HEK293 (cell line): ENCODE measurements around the gene PPP6R1.

Source experiments
- CTCF ChIA-PET: fragments of 350-600 bp; formaldehyde crosslinking; extraction: SDS; loops from one replicate; lab custom pipeline; 2021; ENCODE audit warnings: antibody characterized with exemption; lab: Yijun Ruan, JAX
- POLR2A ChIA-PET: fragments of 300-600 bp; formaldehyde crosslinking; extraction: SDS; loops from one replicate; lab custom pipeline; 2020; ENCODE audit warnings: antibody characterized with exemption, inconsistent platforms; lab: Yijun Ruan, JAX
- H3K27ac ChIP-seq: fragments of 200-500 bp; sonication (Bioruptor generic); 2 replicates; pipeline ENCODE4 v1.5.1; 2014; ENCODE audit warnings: low read depth, low read length, control low read depth, inconsistent platforms; ENCODE audit errors: extremely low read depth
- H3K36me3 ChIP-seq, 2 experiments: fragments of 200-500 bp in 1 of 2; sonication (Bioruptor generic) in 1 of 2; 1 replicate in 1 of 2; 2 replicates in 1 of 2; pipeline ENCODE4 v1.5.1; 2014 to 2017; ENCODE audit warnings: inconsistent platforms in 2 of 2, low read length in 2 of 2; ENCODE audit not compliant: control insufficient read depth in 2 of 2, insufficient read depth in 1 of 2
- H3K4me1 ChIP-seq: fragments of 200-500 bp; sonication (Bioruptor generic); 2 replicates; pipeline ENCODE4 v1.5.1; 2014; ENCODE audit warnings: mild to moderate bottlenecking, low read length, inconsistent platforms; ENCODE audit not compliant: control insufficient read depth, insufficient read depth
- H3K4me3 ChIP-seq: 2 replicates; pipeline ENCODE4 v1.5.1; 2011; ENCODE audit warnings: low read depth, mild to moderate bottlenecking, control low read depth, low read length, moderate library complexity
- H3K9me3 ChIP-seq: fragments of 200-500 bp; sonication (Bioruptor generic); 2 replicates; pipeline ENCODE4 v1.5.1; 2014; ENCODE audit warnings: low read depth, low read length, inconsistent platforms; ENCODE audit not compliant: control insufficient read depth, insufficient read depth
- EGR2 ChIP-seq: fragments of 450-650 bp; formaldehyde crosslinking; IDR thresholded peaks from 2 replicates; pipeline ENCODE4 v1.5.1; 2016; ENCODE audit warnings: low read depth, missing biosample characterization, missing genetic modification characterization
- IKZF3 ChIP-seq: fragments of 450-650 bp; IDR thresholded peaks from 2 replicates; pipeline ENCODE4 v1.5.0; 2018; ENCODE audit warnings: missing biosample characterization, mild to moderate bottlenecking, missing genetic modification characterization, moderate library complexity
- KLF7 ChIP-seq: fragments of 450-650 bp; formaldehyde crosslinking; IDR thresholded peaks from 2 replicates; pipeline ENCODE4 v1.5.1; 2016; ENCODE audit warnings: missing biosample characterization, missing genetic modification characterization, borderline replicate concordance
- ZFHX2 ChIP-seq: fragments of 450-650 bp; formaldehyde crosslinking; conservative IDR thresholded peaks from 2 replicates; pipeline ENCODE4 v1.5.1; 2016; ENCODE audit warnings: missing biosample characterization, missing genetic modification characterization
- ZNF221 ChIP-seq: fragments of 450-650 bp; formaldehyde crosslinking; IDR thresholded peaks from 2 replicates; pipeline ENCODE4 v1.5.1; 2017; ENCODE audit warnings: missing biosample characterization, missing genetic modification characterization, borderline replicate concordance
- ZNF777 ChIP-seq: fragments of 450-650 bp; formaldehyde crosslinking; IDR thresholded peaks from 2 replicates; pipeline ENCODE4 v1.5.1; 2017; ENCODE audit warnings: missing biosample characterization, missing genetic modification characterization, borderline replicate concordance
- ZNF830 ChIP-seq: fragments of 450-650 bp; IDR thresholded peaks from 2 replicates; pipeline ENCODE4 v1.5.0; 2018; ENCODE audit warnings: missing biosample characterization, missing genetic modification characterization, low read depth, mild to moderate bottlenecking, moderate library complexity
- TF ChIP-seq, protein P1 (sequence below): fragments of 450-650 bp; formaldehyde crosslinking; IDR thresholded peaks from 2 replicates; pipeline ENCODE4 v1.5.1; 2016; ENCODE audit warnings: missing biosample characterization, missing genetic modification characterization
- TF ChIP-seq, protein P2 (sequence below): fragments of 450-650 bp; formaldehyde crosslinking; IDR thresholded peaks from 2 replicates; pipeline ENCODE4 v1.5.1; 2017; ENCODE audit warnings: missing biosample characterization, missing genetic modification characterization
- TF ChIP-seq, protein P3 (sequence below): fragments of 450-650 bp; formaldehyde crosslinking; IDR thresholded peaks from 2 replicates; pipeline ENCODE4 v1.5.1; 2016; ENCODE audit warnings: missing biosample characterization, missing genetic modification characterization
- TF ChIP-seq, protein P4 (sequence below): fragments of 450-650 bp; formaldehyde crosslinking; IDR thresholded peaks from 2 replicates; pipeline ENCODE4 v1.5.1; 2016; ENCODE audit warnings: missing biosample characterization, missing genetic modification characterization

PPP6R1 gene

DNA sequence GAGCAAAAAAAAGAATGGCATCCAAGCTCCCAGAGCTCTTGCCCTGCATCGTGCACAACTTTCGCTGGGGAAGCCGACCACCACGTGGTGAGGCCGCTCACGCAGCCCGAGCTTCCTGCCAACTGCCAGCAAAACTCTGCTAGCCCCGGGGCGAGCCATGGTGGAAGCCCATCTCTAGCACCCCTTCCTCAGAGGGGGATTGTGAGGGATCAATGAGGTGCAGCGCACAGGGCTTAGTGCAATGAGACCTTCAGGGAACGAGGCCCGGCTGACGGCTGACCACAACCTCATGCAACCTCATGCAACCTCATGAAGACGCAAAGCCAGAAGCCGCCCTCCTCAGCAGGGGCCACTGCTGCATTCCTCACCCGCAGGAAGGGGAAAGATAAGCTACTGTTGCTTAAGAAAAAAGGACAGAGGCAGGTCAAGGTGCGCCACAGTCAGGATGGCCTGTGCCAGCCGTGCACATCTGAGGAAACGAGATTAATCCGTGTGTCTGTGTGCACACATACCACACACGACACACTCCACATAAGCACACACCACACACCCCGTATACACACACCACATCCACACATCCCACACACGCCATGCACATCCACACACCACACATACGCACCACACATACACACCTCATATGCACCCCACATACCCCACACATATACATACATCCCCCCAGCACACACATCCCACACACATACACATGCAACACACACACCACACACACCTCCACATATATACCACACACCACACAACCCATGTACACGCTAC, 11.5 kb upstream of the PPP6R1 start:
- Histone ChIP-seq H3K4me3 (no peak overlapping the region), H3K36me3 (peaks cover 5 to 51% of the 10 kb centered on the region in 2 experiments; a peak in 2 of 3 replicates), H3K4me1 (no peaks in the 10 kb centered on the region), H3K9me3 (no peaks in the 10 kb centered on the region), H3K27ac (no peak overlapping the region)
- TF ChIP-seq, protein P1, sequence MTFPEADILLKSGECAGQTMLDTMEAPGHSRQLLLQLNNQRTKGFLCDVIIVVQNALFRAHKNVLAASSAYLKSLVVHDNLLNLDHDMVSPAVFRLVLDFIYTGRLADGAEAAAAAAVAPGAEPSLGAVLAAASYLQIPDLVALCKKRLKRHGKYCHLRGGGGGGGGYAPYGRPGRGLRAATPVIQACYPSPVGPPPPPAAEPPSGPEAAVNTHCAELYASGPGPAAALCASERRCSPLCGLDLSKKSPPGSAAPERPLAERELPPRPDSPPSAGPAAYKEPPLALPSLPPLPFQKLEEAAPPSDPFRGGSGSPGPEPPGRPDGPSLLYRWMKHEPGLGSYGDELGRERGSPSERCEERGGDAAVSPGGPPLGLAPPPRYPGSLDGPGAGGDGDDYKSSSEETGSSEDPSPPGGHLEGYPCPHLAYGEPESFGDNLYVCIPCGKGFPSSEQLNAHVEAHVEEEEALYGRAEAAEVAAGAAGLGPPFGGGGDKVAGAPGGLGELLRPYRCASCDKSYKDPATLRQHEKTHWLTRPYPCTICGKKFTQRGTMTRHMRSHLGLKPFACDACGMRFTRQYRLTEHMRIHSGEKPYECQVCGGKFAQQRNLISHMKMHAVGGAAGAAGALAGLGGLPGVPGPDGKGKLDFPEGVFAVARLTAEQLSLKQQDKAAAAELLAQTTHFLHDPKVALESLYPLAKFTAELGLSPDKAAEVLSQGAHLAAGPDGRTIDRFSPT, result no peak
- TF ChIP-seq ZNF830 (tag by site-specific recombination) (no peak), IKZF3 (tag by site-specific recombination) (no peak), ZNF777 (tag by site-specific recombination) (0 out of 2 replicates have a peak, but pooled peaks have one; percentile 12), EGR2 (tag by site-specific recombination) (peak; percentile 50), ZFHX2 (tag by site-specific recombination) (peak; percentile 56)
- TF ChIP-seq, protein P2, sequence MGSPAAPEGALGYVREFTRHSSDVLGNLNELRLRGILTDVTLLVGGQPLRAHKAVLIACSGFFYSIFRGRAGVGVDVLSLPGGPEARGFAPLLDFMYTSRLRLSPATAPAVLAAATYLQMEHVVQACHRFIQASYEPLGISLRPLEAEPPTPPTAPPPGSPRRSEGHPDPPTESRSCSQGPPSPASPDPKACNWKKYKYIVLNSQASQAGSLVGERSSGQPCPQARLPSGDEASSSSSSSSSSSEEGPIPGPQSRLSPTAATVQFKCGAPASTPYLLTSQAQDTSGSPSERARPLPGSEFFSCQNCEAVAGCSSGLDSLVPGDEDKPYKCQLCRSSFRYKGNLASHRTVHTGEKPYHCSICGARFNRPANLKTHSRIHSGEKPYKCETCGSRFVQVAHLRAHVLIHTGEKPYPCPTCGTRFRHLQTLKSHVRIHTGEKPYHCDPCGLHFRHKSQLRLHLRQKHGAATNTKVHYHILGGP, result no peak
- TF ChIP-seq, protein P3, sequence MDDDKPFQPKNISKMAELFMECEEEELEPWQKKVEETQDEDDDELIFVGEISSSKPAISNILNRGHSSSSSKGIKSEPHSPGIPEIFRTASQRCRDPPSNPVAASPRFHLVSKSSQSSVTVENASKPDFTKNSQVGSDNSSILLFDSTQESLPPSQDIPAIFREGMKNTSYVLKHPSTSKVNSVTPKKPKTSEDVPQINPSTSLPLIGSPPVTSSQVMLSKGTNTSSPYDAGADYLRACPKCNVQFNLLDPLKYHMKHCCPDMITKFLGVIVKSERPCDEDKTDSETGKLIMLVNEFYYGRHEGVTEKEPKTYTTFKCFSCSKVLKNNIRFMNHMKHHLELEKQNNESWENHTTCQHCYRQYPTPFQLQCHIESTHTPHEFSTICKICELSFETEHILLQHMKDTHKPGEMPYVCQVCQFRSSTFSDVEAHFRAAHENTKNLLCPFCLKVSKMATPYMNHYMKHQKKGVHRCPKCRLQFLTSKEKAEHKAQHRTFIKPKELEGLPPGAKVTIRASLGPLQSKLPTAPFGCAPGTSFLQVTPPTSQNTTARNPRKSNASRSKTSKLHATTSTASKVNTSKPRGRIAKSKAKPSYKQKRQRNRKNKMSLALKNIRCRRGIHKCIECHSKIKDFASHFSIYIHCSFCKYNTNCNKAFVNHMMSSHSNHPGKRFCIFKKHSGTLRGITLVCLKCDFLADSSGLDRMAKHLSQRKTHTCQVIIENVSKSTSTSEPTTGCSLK (tag by site-specific recombination), result no peak
- TF ChIP-seq, protein P4, sequence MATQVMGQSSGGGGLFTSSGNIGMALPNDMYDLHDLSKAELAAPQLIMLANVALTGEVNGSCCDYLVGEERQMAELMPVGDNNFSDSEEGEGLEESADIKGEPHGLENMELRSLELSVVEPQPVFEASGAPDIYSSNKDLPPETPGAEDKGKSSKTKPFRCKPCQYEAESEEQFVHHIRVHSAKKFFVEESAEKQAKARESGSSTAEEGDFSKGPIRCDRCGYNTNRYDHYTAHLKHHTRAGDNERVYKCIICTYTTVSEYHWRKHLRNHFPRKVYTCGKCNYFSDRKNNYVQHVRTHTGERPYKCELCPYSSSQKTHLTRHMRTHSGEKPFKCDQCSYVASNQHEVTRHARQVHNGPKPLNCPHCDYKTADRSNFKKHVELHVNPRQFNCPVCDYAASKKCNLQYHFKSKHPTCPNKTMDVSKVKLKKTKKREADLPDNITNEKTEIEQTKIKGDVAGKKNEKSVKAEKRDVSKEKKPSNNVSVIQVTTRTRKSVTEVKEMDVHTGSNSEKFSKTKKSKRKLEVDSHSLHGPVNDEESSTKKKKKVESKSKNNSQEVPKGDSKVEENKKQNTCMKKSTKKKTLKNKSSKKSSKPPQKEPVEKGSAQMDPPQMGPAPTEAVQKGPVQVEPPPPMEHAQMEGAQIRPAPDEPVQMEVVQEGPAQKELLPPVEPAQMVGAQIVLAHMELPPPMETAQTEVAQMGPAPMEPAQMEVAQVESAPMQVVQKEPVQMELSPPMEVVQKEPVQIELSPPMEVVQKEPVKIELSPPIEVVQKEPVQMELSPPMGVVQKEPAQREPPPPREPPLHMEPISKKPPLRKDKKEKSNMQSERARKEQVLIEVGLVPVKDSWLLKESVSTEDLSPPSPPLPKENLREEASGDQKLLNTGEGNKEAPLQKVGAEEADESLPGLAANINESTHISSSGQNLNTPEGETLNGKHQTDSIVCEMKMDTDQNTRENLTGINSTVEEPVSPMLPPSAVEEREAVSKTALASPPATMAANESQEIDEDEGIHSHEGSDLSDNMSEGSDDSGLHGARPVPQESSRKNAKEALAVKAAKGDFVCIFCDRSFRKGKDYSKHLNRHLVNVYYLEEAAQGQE, result no peak
- ChIA-PET POLR2A (interaction anchor here (1.1 to 2.1 kb wide), 2 partner anchors 10 to 11 kb away, joined by 4 to 14 read pairs; partner anchors contain the start of genes HSPBP1 and PPP6R1), CTCF (interaction anchor here (0.5 to 1.9 kb wide), 3 partner anchors 8 to 141 kb away, joined by 3 to 5 read pairs (median 5); no protein-coding TSS in a partner anchor)

DNA sequence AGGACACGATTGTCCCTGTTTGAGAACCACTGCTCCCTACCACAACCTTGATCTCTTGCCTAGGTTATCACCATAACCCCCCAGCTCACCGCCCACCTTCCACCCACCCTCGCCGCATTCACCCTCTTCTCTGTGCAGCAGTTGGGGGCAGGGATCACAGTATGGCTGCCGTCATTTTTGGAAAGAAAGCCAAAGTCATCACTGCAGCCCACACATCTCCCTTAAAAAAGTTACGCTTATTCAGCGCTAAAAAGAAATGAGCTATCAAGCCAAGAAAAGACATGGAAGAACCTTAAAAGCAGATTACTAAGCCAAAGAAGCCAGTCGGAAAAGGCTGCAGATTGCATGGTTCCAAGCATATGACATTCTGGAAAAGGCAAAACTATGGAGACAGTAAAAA, 10.5 kb upstream of the PPP6R1 start:
- CTCF ChIA-PET, result interaction anchor here (1.4 to 1.9 kb wide), 2 partner anchors 9 to 109 kb away, joined by 3 to 5 read pairs; no protein-coding TSS in a partner anchor
- POLR2A ChIA-PET, result interaction anchor here (1.1 to 2.1 kb wide), 2 partner anchors 10 to 11 kb away, joined by 4 to 14 read pairs; partner anchors contain the start of genes HSPBP1 and PPP6R1

More for the DNA sequence above, 10.5 kb upstream of the PPP6R1 start:
- H3K4me1 ChIP-seq, result no peaks in the 10 kb centered on the region
- peaks cover 5 to 40% of the 10 kb centered on the region in 2 experiments; a peak in 2 of 3 replicates for H3K36me3 ChIP-seq
- no peak overlapping the region for H3K4me3 ChIP-seq
- TF ChIP-seq EGR2 (tag by site-specific recombination) (peak; percentile 73), ZFHX2 (tag by site-specific recombination) (peak; percentile 51), ZNF221 (tag by site-specific recombination) (no peak), KLF7 (no peak)
- no peaks in the 10 kb centered on the region for H3K9me3 ChIP-seq
- H3K27ac ChIP-seq, result no peak overlapping the region
